ENCODE results near the gene SLC38A4.

The SLC38A4 gene

GRCh38 chr12:46814143-46814542, 11.7 kb downstream of the SLC38A4 start:
- TF ChIP-seq, protein P1, sequence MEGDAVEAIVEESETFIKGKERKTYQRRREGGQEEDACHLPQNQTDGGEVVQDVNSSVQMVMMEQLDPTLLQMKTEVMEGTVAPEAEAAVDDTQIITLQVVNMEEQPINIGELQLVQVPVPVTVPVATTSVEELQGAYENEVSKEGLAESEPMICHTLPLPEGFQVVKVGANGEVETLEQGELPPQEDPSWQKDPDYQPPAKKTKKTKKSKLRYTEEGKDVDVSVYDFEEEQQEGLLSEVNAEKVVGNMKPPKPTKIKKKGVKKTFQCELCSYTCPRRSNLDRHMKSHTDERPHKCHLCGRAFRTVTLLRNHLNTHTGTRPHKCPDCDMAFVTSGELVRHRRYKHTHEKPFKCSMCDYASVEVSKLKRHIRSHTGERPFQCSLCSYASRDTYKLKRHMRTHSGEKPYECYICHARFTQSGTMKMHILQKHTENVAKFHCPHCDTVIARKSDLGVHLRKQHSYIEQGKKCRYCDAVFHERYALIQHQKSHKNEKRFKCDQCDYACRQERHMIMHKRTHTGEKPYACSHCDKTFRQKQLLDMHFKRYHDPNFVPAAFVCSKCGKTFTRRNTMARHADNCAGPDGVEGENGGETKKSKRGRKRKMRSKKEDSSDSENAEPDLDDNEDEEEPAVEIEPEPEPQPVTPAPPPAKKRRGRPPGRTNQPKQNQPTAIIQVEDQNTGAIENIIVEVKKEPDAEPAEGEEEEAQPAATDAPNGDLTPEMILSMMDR (IDR thresholded peaks at IDR 0.05; ENCODE audit: low read depth, low read length), result no peak
- DNase-seq (ENCODE audit: extremely low read depth, low read depth), result no peak

DNA sequence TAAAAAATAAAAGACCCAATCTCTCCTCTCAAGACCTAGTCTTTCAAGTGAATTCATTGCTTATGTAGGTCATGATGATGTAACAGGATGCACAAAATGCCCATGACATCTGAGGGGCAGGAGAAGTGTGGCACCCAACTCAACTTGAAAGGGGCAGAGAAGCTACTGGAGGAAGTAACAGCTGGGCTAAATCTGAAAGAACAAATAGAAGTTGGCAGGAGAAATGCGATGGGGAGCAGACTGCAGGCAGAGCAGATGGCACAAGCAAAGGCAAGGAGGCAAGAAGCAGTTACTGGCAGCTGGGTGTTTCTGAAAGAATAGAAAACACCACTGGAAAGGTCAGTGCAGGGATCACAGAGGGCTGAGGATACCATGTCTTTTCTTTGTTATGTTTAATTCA, 14.6 kb downstream of the SLC38A4 start:
- TF ChIP-seq, protein P1 (IDR thresholded peaks at IDR 0.05; ENCODE audit: low read depth, low read length), result no peak
- DNase-seq (ENCODE audit: extremely low read depth, low read depth), result no peak

DNA sequence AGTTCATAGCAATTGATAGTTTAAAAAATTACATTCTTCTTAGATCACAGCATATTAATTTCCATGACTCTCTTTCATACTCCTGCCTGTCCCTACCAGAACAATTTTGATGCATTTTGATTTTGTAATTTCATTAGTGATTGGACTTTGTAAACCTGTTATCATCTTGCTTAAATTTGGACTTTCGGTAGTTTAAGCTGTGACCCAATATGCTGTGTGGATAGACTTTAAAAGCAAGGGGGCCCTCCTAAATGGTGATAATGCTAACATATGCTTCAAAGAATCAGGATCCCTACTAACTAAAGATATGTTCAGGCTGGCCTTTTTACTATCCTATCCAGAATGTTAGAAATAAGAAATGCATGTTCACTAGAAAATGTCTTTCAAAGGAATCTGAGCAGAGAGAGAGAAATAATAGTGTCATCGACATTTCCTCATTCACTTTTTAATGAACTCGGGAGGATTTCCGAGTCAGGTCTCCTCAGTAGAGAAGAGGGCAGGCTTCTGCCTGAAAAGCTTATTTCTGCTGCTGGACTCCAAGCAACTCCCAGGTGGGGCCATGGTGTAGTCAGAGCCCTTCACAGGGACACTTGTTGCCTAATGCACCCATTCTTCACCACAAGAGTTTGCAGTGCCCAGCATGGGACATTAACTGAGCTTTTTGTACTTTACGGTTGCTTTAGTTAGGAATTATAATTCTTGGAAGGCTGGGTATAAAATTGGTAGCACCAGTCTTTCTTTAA, 16.7 kb downstream of the SLC38A4 start:
- TF ChIP-seq, protein P1 (IDR thresholded peaks at IDR 0.05; ENCODE audit: low read depth, low read length), result no peak
- no peak for DNase-seq (ENCODE audit: extremely low read depth, low read depth)

- TF ChIP-seq, protein P1 (IDR thresholded peaks at IDR 0.05; ENCODE audit: low read depth, low read length), result no peak
- DNase-seq (ENCODE audit: extremely low read depth, low read depth), result no peak
Measured at GRCh38 chr12:46808317-46808716, 17.5 kb downstream of the SLC38A4 start.

DNA sequence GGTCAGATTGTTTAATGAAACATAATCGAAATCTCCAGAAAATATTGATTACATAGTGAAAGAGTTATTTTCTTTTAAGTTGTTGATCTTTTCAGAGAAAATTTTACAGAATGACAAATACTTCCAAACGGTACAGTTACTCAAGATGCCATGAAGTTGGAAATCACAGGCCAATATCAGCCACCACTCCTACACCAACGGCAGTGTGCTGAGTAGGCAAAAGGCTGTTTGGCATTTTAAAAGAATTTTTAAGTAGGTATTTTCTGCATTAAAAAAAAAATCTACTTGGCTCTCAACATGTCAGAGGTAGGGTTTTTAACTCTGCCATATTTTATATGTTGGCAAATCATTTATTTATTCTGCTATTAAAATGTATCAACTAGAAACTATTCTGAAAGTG, 21.7 kb downstream of the SLC38A4 start:
- TF ChIP-seq, protein P1 (IDR thresholded peaks at IDR 0.05; ENCODE audit: low read depth, low read length), result no peak
- DNase-seq (ENCODE audit: extremely low read depth, low read depth), result no peak

DNA sequence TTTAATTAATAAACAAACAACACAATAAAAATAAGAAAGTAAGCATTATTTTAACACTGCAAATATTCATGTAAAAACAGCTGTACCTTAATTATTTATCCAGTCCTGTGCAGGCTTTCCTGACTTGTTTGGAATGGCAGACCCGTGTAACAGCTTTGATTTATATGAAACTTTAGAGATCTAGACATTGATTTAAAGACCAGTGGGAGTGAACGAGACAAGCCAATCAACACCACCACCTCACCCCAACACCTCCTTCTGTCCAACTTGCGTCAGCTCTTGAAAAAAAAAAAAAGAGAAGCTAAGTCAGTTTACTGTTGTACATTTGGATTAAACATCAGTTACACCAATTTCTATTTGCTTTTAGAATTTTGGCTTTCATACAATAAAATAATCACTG, 22.3 kb downstream of the SLC38A4 start:
- DNase-seq (ENCODE audit: extremely low read depth, low read depth), result no peak
- TF ChIP-seq, protein P1 (IDR thresholded peaks at IDR 0.05; ENCODE audit: low read depth, low read length), result no peak

GRCh38 chr12:46801293-46801692, 24.5 kb downstream of the SLC38A4 start:
- no peak for DNase-seq (ENCODE audit: extremely low read depth, low read depth)
- TF ChIP-seq, protein P1 (IDR thresholded peaks at IDR 0.05; ENCODE audit: low read depth, low read length), result no peak

All from AG09319 (cell line).